ENCODE measurements around the gene POLE.

POLE gene

GRCh38 chr12:132723015-132723763 lies 36.0 kb upstream of the POLE start:
- H3K36me3 Mint-ChIP-seq (ENCODE audit: low read depth) = peaks cover 62% of the 10 kb centered on the region
- peak overlapping the region; percentile 56 for H3K27ac Mint-ChIP-seq

GRCh38 chr12:132720606-132721345 lies 33.6 kb upstream of the POLE start:
- peaks cover 50% of the 10 kb centered on the region for H3K36me3 Mint-ChIP-seq (ENCODE audit: low read depth)
- H3K9me3 Mint-ChIP-seq = no peaks in the 10 kb centered on the region
- H3K27ac Mint-ChIP-seq = no peak overlapping the region
- DNase-seq = no peak
- no peak for ATAC-seq
- no peaks in the 10 kb centered on the region for H3K27me3 Mint-ChIP-seq
- no peak overlapping the region for H3K4me3 Mint-ChIP-seq
- H3K4me1 Mint-ChIP-seq = peaks cover 1% of the 10 kb centered on the region

More at GRCh38 chr12:132723015-132723763, 36.0 kb upstream of the POLE start:
- Mint-ChIP-seq H3K27me3 (no peaks in the 10 kb centered on the region), H3K9me3 (no peaks in the 10 kb centered on the region), H3K4me3 (no peak overlapping the region), H3K4me1 (peaks cover 2% of the 10 kb centered on the region)
- DNase-seq (no peak), ATAC-seq (no peak)

- Mint-ChIP-seq H3K36me3 (ENCODE audit: low read depth) (peaks cover 43% of the 10 kb centered on the region), H3K27me3 (no peaks in the 10 kb centered on the region), H3K27ac (no peak overlapping the region), H3K4me1 (no peaks in the 10 kb centered on the region), H3K4me3 (no peak overlapping the region), H3K9me3 (no peaks in the 10 kb centered on the region)
- DNase-seq = no peak
- ATAC-seq = no peak
Observed at GRCh38 chr12:132719954-132720324, 32.8 kb upstream of the POLE start.

- Mint-ChIP-seq H3K27ac (no peak overlapping the region), H3K36me3 (ENCODE audit: low read depth) (peaks cover 46% of the 10 kb centered on the region)
- no peak for ATAC-seq
Observed at GRCh38 chr12:132719141-132719953, 32.2 kb upstream of the POLE start.

GRCh38 chr12:132718644-132719043 lies 31.5 kb upstream of the POLE start:
- DNase-seq (no peak), ATAC-seq (no peak)
- peaks cover 40% of the 10 kb centered on the region for H3K36me3 Mint-ChIP-seq (ENCODE audit: low read depth)
- H3K4me3 Mint-ChIP-seq = no peak overlapping the region
- H3K27me3 Mint-ChIP-seq = no peaks in the 10 kb centered on the region
- H3K9me3 Mint-ChIP-seq = no peaks in the 10 kb centered on the region
- peaks cover 6% of the 10 kb centered on the region for H3K4me1 Mint-ChIP-seq
- no peak overlapping the region for H3K27ac Mint-ChIP-seq

More at GRCh38 chr12:132719141-132719953, 32.2 kb upstream of the POLE start:
- H3K4me1 Mint-ChIP-seq = peaks cover 3% of the 10 kb centered on the region
- H3K9me3 Mint-ChIP-seq = no peaks in the 10 kb centered on the region
- no peak for DNase-seq
- H3K27me3 Mint-ChIP-seq = no peaks in the 10 kb centered on the region
- H3K4me3 Mint-ChIP-seq = no peak overlapping the region

GRCh38 chr12:132717531-132718387 lies 30.6 kb upstream of the POLE start:
- no peak for ATAC-seq
- no peak overlapping the region for H3K27ac Mint-ChIP-seq
- no peak for DNase-seq

GRCh38 chr12:132717011-132717410 lies 29.9 kb upstream of the POLE start:
- DNase-seq (no peak), ATAC-seq (no peak)
- Mint-ChIP-seq H3K9me3 (no peaks in the 10 kb centered on the region), H3K27ac (no peak overlapping the region), H3K36me3 (ENCODE audit: low read depth) (peaks cover 41% of the 10 kb centered on the region), H3K4me1 (peaks cover 22% of the 10 kb centered on the region), H3K4me3 (no peak overlapping the region), H3K27me3 (no peaks in the 10 kb centered on the region)

More at GRCh38 chr12:132717531-132718387, 30.6 kb upstream of the POLE start:
- no peaks in the 10 kb centered on the region for H3K9me3 Mint-ChIP-seq
- H3K4me3 Mint-ChIP-seq = no peak overlapping the region
- H3K36me3 Mint-ChIP-seq (ENCODE audit: low read depth) = peaks cover 38% of the 10 kb centered on the region
- H3K27me3 Mint-ChIP-seq = no peaks in the 10 kb centered on the region
- peaks cover 15% of the 10 kb centered on the region for H3K4me1 Mint-ChIP-seq

- Mint-ChIP-seq H3K27me3 (no peaks in the 10 kb centered on the region), H3K4me1 (peaks cover 27% of the 10 kb centered on the region), H3K9me3 (no peaks in the 10 kb centered on the region), H3K4me3 (no peak overlapping the region), H3K36me3 (ENCODE audit: low read depth) (peaks cover 38% of the 10 kb centered on the region), H3K27ac (no peak overlapping the region)
- ATAC-seq (no peak), DNase-seq (no peak)
Observed at GRCh38 chr12:132716356-132716755, 29.2 kb upstream of the POLE start.

- peaks cover 27% of the 10 kb centered on the region for H3K4me1 Mint-ChIP-seq
- DNase-seq (no peak), ATAC-seq (no peak)
- H3K27ac Mint-ChIP-seq = no peak overlapping the region
- H3K9me3 Mint-ChIP-seq = no peaks in the 10 kb centered on the region
- no peak overlapping the region for H3K4me3 Mint-ChIP-seq
- H3K36me3 Mint-ChIP-seq (ENCODE audit: low read depth) = peaks cover 34% of the 10 kb centered on the region
- no peaks in the 10 kb centered on the region for H3K27me3 Mint-ChIP-seq
Observed at GRCh38 chr12:132715874-132716273, 28.7 kb upstream of the POLE start.

- DNase-seq (no peak), ATAC-seq (no peak)
- Mint-ChIP-seq H3K9me3 (no peaks in the 10 kb centered on the region), H3K4me1 (peaks cover 31% of the 10 kb centered on the region), H3K36me3 (ENCODE audit: low read depth) (peaks cover 26% of the 10 kb centered on the region), H3K27ac (peak overlapping the region; percentile 65), H3K27me3 (no peaks in the 10 kb centered on the region), H3K4me3 (peak overlapping the region; percentile 83)
Observed at GRCh38 chr12:132713123-132713522, 26.0 kb upstream of the POLE start.

- H3K36me3 Mint-ChIP-seq (ENCODE audit: low read depth) = peaks cover 30% of the 10 kb centered on the region
- DNase-seq (peak; percentile 34), ATAC-seq (peak; percentile 29)
- H3K27ac Mint-ChIP-seq = peak overlapping the region; percentile 76
- peaks cover 31% of the 10 kb centered on the region for H3K4me1 Mint-ChIP-seq
- H3K4me3 Mint-ChIP-seq = peak overlapping the region; percentile 83
- peaks cover 6% of the 10 kb centered on the region for H3K9me3 Mint-ChIP-seq
- H3K27me3 Mint-ChIP-seq = no peaks in the 10 kb centered on the region
Observed at GRCh38 chr12:132711080-132711843, 24.1 kb upstream of the POLE start.

GRCh38 chr12:132710405-132711079 lies 23.4 kb upstream of the POLE start, which contains the start of gene PGAM5:
PGAM5 (plus strand) TSS chr12:132710842; CDS start chr12:132710877, 35 bp downstream.
- Mint-ChIP-seq H3K9me3 (peaks cover 6% of the 10 kb centered on the region), H3K36me3 (ENCODE audit: low read depth) (peaks cover 28% of the 10 kb centered on the region), H3K27me3 (no peaks in the 10 kb centered on the region), H3K4me1 (peaks cover 31% of the 10 kb centered on the region), H3K4me3 (peak within 1 kb of the TSS; percentile 87), H3K27ac (peak within 1 kb of the TSS; percentile 77)
- DNase-seq = peak; percentile 86
- ATAC-seq = peak; percentile 93

GRCh38 chr12:132710043-132710404 lies 22.9 kb upstream of the POLE start:
- Mint-ChIP-seq H3K4me3 (peak overlapping the region; percentile 87), H3K9me3 (peaks cover 6% of the 10 kb centered on the region), H3K27me3 (no peaks in the 10 kb centered on the region), H3K36me3 (ENCODE audit: low read depth) (peaks cover 29% of the 10 kb centered on the region), H3K4me1 (peaks cover 31% of the 10 kb centered on the region), H3K27ac (peak overlapping the region; percentile 77)
- DNase-seq = no peak
- ATAC-seq = peak; percentile 18
